Type B pancreatic cell (in vitro differentiated cells): ENCODE results near the gene GRHL3. TPM values are rescaled to one million over a fixed set of nuclear protein-coding genes. Genes with fewer than 3 reads are reported as not detected.

Experiments used
- DNase-seq: peaks from one replicate; pipeline ENCODE4 v3.0.0; 2021; ENCODE audit warnings: mixed read lengths; ENCODE audit not compliant: unreplicated experiment; ENCODE audit errors: extremely low spot score
- H3K27ac Mint-ChIP-seq: 2 replicates; pipeline ENCODE4 v1.8.0; 2021; ENCODE audit warnings: mild to moderate bottlenecking, mixed read lengths
- H3K27me3 Mint-ChIP-seq: 2 replicates; pipeline ENCODE4 v1.8.0; 2021; ENCODE audit warnings: mixed read lengths
- H3K36me3 Mint-ChIP-seq: 2 replicates; pipeline ENCODE4 v1.8.0; 2021; ENCODE audit warnings: mixed read lengths
- H3K4me1 Mint-ChIP-seq: one replicate; pipeline ENCODE4 v1.8.0; 2021; ENCODE audit warnings: mixed read lengths; ENCODE audit not compliant: unreplicated experiment
- H3K4me3 Mint-ChIP-seq: 2 replicates; pipeline ENCODE4 v1.8.0; 2021; ENCODE audit warnings: mild to moderate bottlenecking, mixed read lengths
- H3K9me3 Mint-ChIP-seq: 2 replicates; pipeline ENCODE4 v1.8.0; 2021; ENCODE audit warnings: mixed read lengths
- total RNA-seq: library from RNA; stranded (reverse); gene quantifications from 2 replicates; pipeline ENCODE4 v1.2.1, GENCODE V29; 2021; ENCODE audit warnings: low replicate concordance
- TF ChIP-seq, protein P1 (sequence below): fragments of 200-600 bp; sonication (generic); conservative IDR thresholded peaks from 2 replicates; pipeline ENCODE4 v1.5.0; 2021; ENCODE audit warnings: antibody characterized with exemption, mild to moderate bottlenecking

The GRHL3 gene
- total RNA-seq, 1 donor from 2014 or later = 70.6 TPM

DNA sequence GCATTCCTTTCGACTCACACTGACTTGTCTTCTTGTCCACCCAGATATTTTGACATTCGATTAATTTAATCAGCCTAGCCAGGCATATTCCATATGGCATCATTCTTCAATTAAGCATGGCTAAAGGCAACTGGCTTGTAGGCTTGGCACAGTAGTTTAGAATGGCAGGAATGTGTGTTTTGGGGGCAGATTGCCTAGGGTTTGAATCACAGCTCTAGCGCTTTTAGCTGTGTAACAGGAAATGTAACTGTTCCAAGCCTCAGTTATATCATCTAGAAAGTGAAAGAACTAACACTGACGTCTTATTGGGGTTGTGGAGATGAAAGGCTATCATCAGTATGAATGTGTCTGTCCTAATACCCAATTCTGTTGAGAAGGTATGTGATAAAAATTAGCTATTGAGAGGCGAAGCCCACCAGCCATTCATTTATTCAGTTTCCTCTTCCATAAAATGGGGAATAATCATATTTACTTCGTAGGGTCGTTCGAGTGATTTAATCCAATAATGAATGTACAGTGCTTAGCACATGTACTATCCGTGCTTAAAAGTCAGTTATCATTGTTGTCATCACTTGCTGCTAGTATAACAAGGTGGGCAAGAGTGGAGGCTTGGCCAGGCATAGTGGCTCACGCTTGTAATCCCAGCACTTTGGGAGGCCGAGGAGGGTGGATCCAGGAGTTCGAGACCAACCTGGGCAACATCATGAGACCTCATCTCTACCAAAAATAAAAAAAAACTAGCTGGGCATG, 41.6 kb upstream of the GRHL3 start:
- Mint-ChIP-seq H3K27me3 (peaks cover 4% of the 10 kb centered on the region), H3K9me3 (peaks cover 5% of the 10 kb centered on the region), H3K4me3 (no peak overlapping the region), H3K36me3 (peaks cover 4% of the 10 kb centered on the region), H3K27ac (no peak overlapping the region), H3K4me1 (no peaks in the 10 kb centered on the region)
- TF ChIP-seq, protein P1, sequence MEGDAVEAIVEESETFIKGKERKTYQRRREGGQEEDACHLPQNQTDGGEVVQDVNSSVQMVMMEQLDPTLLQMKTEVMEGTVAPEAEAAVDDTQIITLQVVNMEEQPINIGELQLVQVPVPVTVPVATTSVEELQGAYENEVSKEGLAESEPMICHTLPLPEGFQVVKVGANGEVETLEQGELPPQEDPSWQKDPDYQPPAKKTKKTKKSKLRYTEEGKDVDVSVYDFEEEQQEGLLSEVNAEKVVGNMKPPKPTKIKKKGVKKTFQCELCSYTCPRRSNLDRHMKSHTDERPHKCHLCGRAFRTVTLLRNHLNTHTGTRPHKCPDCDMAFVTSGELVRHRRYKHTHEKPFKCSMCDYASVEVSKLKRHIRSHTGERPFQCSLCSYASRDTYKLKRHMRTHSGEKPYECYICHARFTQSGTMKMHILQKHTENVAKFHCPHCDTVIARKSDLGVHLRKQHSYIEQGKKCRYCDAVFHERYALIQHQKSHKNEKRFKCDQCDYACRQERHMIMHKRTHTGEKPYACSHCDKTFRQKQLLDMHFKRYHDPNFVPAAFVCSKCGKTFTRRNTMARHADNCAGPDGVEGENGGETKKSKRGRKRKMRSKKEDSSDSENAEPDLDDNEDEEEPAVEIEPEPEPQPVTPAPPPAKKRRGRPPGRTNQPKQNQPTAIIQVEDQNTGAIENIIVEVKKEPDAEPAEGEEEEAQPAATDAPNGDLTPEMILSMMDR = no peak
- DNase-seq = no peak

DNA sequence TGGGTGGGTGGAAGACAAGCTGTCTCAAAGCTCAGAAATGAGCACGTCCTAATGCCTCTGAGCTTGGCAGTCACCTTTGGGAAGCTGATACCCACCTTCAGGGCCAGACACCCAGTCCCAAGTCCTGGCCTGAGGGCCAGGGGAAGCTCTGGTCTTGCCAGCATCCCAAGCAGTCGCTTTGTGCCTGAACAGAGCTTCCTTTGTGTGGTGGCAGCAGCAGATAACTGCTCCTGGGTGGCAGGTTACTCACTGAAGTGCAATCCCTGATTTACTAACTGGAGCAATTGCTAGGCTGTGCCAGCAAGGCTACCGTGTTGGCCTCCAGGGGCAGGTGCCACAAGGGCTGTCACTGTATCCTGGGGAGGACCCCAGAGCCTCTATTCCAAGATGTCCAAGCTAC, 40.4 kb upstream of the GRHL3 start:
- H3K4me3 Mint-ChIP-seq = no peak overlapping the region
- H3K4me1 Mint-ChIP-seq = peaks cover 2% of the 10 kb centered on the region
- H3K27ac Mint-ChIP-seq = no peak overlapping the region
- H3K27me3 Mint-ChIP-seq = no peaks in the 10 kb centered on the region
- H3K36me3 Mint-ChIP-seq = no peaks in the 10 kb centered on the region
- H3K9me3 Mint-ChIP-seq = no peaks in the 10 kb centered on the region
- no peak for DNase-seq
- TF ChIP-seq, protein P1 = no peak

DNA sequence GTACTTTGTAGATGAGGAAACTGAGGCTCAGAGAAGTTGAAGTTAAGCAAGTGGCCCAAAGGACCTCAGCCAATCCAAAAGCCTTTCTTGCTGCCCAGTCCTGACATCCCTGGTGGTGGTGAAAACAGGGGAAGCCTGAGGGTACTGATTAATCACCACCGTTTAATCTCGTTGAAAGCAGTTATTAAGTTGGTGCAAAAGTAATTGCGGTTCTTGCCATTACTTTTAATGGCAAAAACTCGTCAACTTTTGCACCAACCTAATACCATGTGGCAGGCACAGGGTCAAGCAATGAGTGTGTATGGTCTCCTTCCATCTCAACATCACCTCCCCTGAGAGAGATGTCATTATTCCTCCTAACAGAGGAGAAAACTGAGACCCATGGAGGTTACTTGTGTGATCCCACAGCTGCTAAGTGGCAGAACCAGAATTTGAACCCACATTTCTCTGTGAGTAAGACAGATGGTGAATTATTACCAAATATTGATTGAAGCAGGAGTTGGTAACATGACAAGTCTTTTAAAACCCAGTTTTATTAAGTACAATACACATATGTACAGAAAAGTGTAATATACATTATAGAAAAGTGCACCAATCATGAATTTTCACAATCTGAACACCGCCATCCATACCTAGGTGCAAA, 39.4 kb upstream of the GRHL3 start:
- H3K4me3 Mint-ChIP-seq = no peak overlapping the region
- H3K36me3 Mint-ChIP-seq = no peaks in the 10 kb centered on the region

DNA sequence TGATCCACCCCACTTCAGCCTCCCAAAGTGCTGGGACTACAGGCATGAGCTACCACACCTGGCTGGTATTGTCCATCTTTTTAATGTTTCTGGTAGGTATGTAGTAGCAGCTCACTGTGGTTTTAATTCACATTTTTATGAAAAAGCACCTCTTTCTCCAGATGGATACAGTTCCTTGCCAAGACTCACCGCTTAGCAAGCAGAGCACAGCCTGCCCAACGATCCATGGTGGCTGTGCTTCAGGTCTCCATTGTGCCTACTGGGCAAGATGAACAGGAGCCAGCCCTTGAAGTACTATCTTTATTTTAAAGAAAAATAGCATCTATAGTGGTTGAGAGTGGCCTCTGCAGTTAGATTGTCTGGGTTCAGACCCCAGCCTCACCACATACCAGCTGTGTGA, 37.6 kb upstream of the GRHL3 start:
- no peaks in the 10 kb centered on the region for H3K36me3 Mint-ChIP-seq
- DNase-seq = no peak
- H3K4me1 Mint-ChIP-seq = peaks cover 9% of the 10 kb centered on the region
- TF ChIP-seq, protein P1 = no peak
- no peaks in the 10 kb centered on the region for H3K9me3 Mint-ChIP-seq
- no peaks in the 10 kb centered on the region for H3K27me3 Mint-ChIP-seq
- H3K27ac Mint-ChIP-seq = no peak overlapping the region
- H3K4me3 Mint-ChIP-seq = no peak overlapping the region

More for the DNA sequence above, 39.4 kb upstream of the GRHL3 start:
- Mint-ChIP-seq H3K27me3 (no peaks in the 10 kb centered on the region), H3K9me3 (no peaks in the 10 kb centered on the region), H3K4me1 (peaks cover 6% of the 10 kb centered on the region), H3K27ac (no peak overlapping the region)
- TF ChIP-seq, protein P1 = no peak
- no peak for DNase-seq

DNA sequence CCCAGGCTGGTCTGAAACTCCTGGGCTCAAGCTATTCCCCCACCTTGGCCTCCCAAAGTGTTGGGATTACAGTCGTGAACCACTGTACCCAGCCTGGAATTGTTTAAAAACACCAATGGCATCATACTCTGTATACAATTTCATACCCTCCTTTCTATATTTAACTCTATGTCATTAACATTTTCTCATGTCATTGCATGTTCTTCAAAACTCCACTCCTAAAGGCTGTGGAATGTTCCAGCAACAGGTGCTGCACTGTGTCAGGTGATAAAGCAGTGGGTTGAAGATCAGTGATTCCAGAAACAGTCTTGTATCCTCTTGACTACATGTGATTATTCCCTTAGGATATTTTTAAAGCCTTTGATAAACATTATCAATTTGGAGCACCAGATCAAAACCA, 36.7 kb upstream of the GRHL3 start:
- DNase-seq = no peak
- no peak overlapping the region for H3K4me3 Mint-ChIP-seq
- H3K4me1 Mint-ChIP-seq = peaks cover 15% of the 10 kb centered on the region
- H3K27ac Mint-ChIP-seq = no peak overlapping the region
- TF ChIP-seq, protein P1 = no peak
- no peaks in the 10 kb centered on the region for H3K36me3 Mint-ChIP-seq
- no peaks in the 10 kb centered on the region for H3K9me3 Mint-ChIP-seq
- H3K27me3 Mint-ChIP-seq = no peaks in the 10 kb centered on the region
